Neural crest cell (in vitro differentiated cells): Measurements from ENCODE around the gene BID. TPM values are rescaled to one million over a fixed set of nuclear protein-coding genes. Genes with fewer than 3 reads are reported as not detected.
A peak's percentile ranks its signal among the peaks of the same experiment; 100 is the strongest.

Experiments
- DNase-seq: peaks from one replicate; pipeline ENCODE4 v3.0.0; 2021; ENCODE audit warnings: low read depth, mixed read lengths, low spot score
- H3K27ac Mint-ChIP-seq: one replicate; pipeline ENCODE4 v1.8.0; 2021; ENCODE audit warnings: mild to moderate bottlenecking, mixed read lengths; ENCODE audit not compliant: unreplicated experiment
- H3K27me3 Mint-ChIP-seq: 2 replicates; pipeline ENCODE4 v1.8.0; 2021; ENCODE audit warnings: low read depth, mild to moderate bottlenecking, mixed read lengths
- H3K36me3 Mint-ChIP-seq: 2 replicates; pipeline ENCODE4 v1.8.0; 2021; ENCODE audit warnings: low read depth, mild to moderate bottlenecking, mixed read lengths
- H3K4me1 Mint-ChIP-seq: 2 replicates; pipeline ENCODE4 v1.8.0; 2021; ENCODE audit warnings: mixed read lengths
- H3K4me3 Mint-ChIP-seq: one replicate; pipeline ENCODE4 v1.8.0; 2021; ENCODE audit warnings: mild to moderate bottlenecking, mixed read lengths
- H3K9me3 Mint-ChIP-seq: 2 replicates; pipeline ENCODE4 v1.8.0; 2021; ENCODE audit warnings: mixed read lengths
- total RNA-seq: library from RNA; stranded (reverse); gene quantifications from 2 replicates; pipeline ENCODE4 v1.2.1, GENCODE V29; 2021
- TF ChIP-seq, protein P1 (sequence below): fragments of 200-600 bp; sonication (generic); conservative IDR thresholded peaks from 2 replicates; pipeline ENCODE4 v1.5.0; 2021; ENCODE audit warnings: antibody characterized with exemption, mild to moderate bottlenecking

The BID gene
- total RNA-seq, 1 donor from 2014 or later: 26.5 TPM

- H3K4me1 Mint-ChIP-seq: peaks cover 21% of the 10 kb centered on the region
Observed at GRCh38 chr22:17789379-17790200, 15.3 kb upstream of the BID start.

GRCh38 chr22:17788528-17789378 is 14.5 kb upstream of the BID start:
- Mint-ChIP-seq H3K9me3 (no peaks in the 10 kb centered on the region), H3K27ac (no peak overlapping the region), H3K4me3 (no peak overlapping the region), H3K4me1 (peaks cover 24% of the 10 kb centered on the region), H3K36me3 (peaks cover 2% of the 10 kb centered on the region), H3K27me3 (no peaks in the 10 kb centered on the region)
- TF ChIP-seq, protein P1, sequence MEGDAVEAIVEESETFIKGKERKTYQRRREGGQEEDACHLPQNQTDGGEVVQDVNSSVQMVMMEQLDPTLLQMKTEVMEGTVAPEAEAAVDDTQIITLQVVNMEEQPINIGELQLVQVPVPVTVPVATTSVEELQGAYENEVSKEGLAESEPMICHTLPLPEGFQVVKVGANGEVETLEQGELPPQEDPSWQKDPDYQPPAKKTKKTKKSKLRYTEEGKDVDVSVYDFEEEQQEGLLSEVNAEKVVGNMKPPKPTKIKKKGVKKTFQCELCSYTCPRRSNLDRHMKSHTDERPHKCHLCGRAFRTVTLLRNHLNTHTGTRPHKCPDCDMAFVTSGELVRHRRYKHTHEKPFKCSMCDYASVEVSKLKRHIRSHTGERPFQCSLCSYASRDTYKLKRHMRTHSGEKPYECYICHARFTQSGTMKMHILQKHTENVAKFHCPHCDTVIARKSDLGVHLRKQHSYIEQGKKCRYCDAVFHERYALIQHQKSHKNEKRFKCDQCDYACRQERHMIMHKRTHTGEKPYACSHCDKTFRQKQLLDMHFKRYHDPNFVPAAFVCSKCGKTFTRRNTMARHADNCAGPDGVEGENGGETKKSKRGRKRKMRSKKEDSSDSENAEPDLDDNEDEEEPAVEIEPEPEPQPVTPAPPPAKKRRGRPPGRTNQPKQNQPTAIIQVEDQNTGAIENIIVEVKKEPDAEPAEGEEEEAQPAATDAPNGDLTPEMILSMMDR: no peak
- DNase-seq: no peak

More at GRCh38 chr22:17789379-17790200, 15.3 kb upstream of the BID start:
- Mint-ChIP-seq H3K36me3 (peaks cover 2% of the 10 kb centered on the region), H3K9me3 (no peaks in the 10 kb centered on the region), H3K27me3 (no peaks in the 10 kb centered on the region), H3K27ac (no peak overlapping the region), H3K4me3 (no peak overlapping the region)
- TF ChIP-seq, protein P1: no peak
- DNase-seq: no peak

DNA sequence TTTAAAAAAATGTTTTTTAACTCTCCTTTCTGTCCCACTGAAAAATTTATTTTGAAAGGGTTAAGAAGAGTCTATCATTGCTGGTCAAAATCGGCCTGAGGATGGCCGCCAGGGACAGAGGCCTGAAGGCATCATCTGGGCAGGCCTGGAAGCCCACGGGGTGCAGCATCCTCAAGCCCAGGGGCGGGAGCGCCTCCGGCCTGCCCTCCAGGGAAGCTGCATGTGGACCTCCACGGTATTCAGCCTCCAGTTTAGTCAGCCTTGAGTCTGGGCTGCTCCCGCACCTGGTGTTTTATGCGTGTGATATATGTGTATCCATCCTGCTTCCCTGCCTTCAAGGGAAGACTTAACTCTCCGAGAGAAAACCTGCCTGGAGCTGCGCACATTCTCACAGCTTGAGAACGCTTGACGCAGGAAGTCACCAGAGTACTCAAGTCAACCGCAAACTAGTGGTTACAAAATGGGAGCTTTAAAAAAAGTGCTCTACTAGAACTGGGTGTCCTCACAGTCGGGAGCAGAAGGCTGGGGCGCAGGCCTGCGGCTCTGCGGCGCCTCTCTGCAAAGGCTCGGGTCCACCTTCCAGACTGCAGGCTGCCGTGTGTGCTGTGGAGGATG is 13.6 kb upstream of the BID start:
- Mint-ChIP-seq H3K27ac (peak overlapping the region; percentile 96), H3K9me3 (no peaks in the 10 kb centered on the region), H3K4me1 (peaks cover 26% of the 10 kb centered on the region), H3K36me3 (peaks cover 2% of the 10 kb centered on the region), H3K27me3 (no peaks in the 10 kb centered on the region), H3K4me3 (no peak overlapping the region)
- no peak for DNase-seq
- TF ChIP-seq, protein P1: no peak

GRCh38 chr22:17787241-17787640 is 13.0 kb upstream of the BID start:
- TF ChIP-seq, protein P1: no peak
- H3K4me1 Mint-ChIP-seq: peaks cover 26% of the 10 kb centered on the region
- no peaks in the 10 kb centered on the region for H3K9me3 Mint-ChIP-seq
- no peaks in the 10 kb centered on the region for H3K27me3 Mint-ChIP-seq
- peaks cover 2% of the 10 kb centered on the region for H3K36me3 Mint-ChIP-seq
- DNase-seq: no peak
- H3K27ac Mint-ChIP-seq: peak overlapping the region; percentile 96
- peak overlapping the region; percentile 34 for H3K4me3 Mint-ChIP-seq

- Mint-ChIP-seq H3K27ac (peak overlapping the region; percentile 96), H3K36me3 (peaks cover 2% of the 10 kb centered on the region), H3K4me3 (peak overlapping the region; percentile 22), H3K4me1 (peaks cover 23% of the 10 kb centered on the region), H3K27me3 (no peaks in the 10 kb centered on the region), H3K9me3 (no peaks in the 10 kb centered on the region)
- TF ChIP-seq, protein P1: no peak
- peak; percentile 40 for DNase-seq
Observed at GRCh38 chr22:17786435-17787161, 12.3 kb upstream of the BID start.
